Glomerular visceral epithelial cell (primary cell): ENCODE results near the gene DHX9.

ENCODE experiments used
- DNase-seq: peaks from one replicate; pipeline ENCODE4 v3.0.0-alpha.2; 2016; ENCODE audit errors: extremely low spot score

Gene DHX9

GRCh38 chr1:182839209-182840066 lies at the start of gene DHX9:
TSS of gene DHX9 (plus strand) at chr1:182839347. CDS start at chr1:182842567, 3,220 bp downstream.
- DNase-seq = peak; percentile 94

- DNase-seq = no peak
Observed at GRCh38 chr1:182791281-182792179, 47.6 kb upstream of the DHX9 start.

GRCh38 chr1:182794091-182794490 lies 45.1 kb upstream of the DHX9 start:
- DNase-seq = no peak

- no peak for DNase-seq
Observed at GRCh38 chr1:182794676-182795201, 44.4 kb upstream of the DHX9 start.

- DNase-seq = no peak
Observed at GRCh38 chr1:182795563-182796228, 43.5 kb upstream of the DHX9 start.

- no peak for DNase-seq
Observed at GRCh38 chr1:182802006-182802803, 36.9 kb upstream of the DHX9 start.

- DNase-seq = no peak
Observed at GRCh38 chr1:182803846-182804245, 35.3 kb upstream of the DHX9 start.

- DNase-seq = no peak
Observed at GRCh38 chr1:182806015-182806678, 33.0 kb upstream of the DHX9 start.

- DNase-seq = no peak
Observed at GRCh38 chr1:182807907-182808306, 31.2 kb upstream of the DHX9 start.

- DNase-seq = no peak
Observed at GRCh38 chr1:182809414-182809957, 29.7 kb upstream of the DHX9 start.

GRCh38 chr1:182811975-182812722 lies 27.0 kb upstream of the DHX9 start:
- no peak for DNase-seq

GRCh38 chr1:182816863-182817262 lies 22.3 kb upstream of the DHX9 start:
- DNase-seq = no peak

GRCh38 chr1:182817802-182818201 lies 21.3 kb upstream of the DHX9 start:
- DNase-seq = no peak

GRCh38 chr1:182823220-182823619 lies 15.9 kb upstream of the DHX9 start:
- DNase-seq = no peak

GRCh38 chr1:182826892-182827291 lies 12.3 kb upstream of the DHX9 start:
- no peak for DNase-seq

GRCh38 chr1:182829285-182829932 lies 9.7 kb upstream of the DHX9 start:
- no peak for DNase-seq

- peak; percentile 20 for DNase-seq
Observed at GRCh38 chr1:182833271-182833670, 5.9 kb upstream of the DHX9 start.

GRCh38 chr1:182834326-182834725 lies 4.8 kb upstream of the DHX9 start:
- DNase-seq = no peak

GRCh38 chr1:182835806-182836205 lies 3.3 kb upstream of the DHX9 start:
- no peak for DNase-seq
